Nephron progenitor cell (in vitro differentiated cells): ENCODE results near the gene ELK3.

ENCODE experiments used
- DNase-seq: peaks from one replicate; pipeline ENCODE4 v3.0.0; 2021
- H3K27ac Mint-ChIP-seq: 2 replicates; pipeline ENCODE4 v1.8.0; 2021; ENCODE audit warnings: mild to moderate bottlenecking, moderate library complexity, mixed read lengths
- H3K27me3 Mint-ChIP-seq: 2 replicates; pipeline ENCODE4 v1.8.0; 2021; ENCODE audit warnings: mild to moderate bottlenecking, low read depth, mixed read lengths; ENCODE audit not compliant: poor library complexity
- H3K36me3 Mint-ChIP-seq: 2 replicates; pipeline ENCODE4 v1.8.0; 2021; ENCODE audit warnings: low read depth, mixed read lengths
- H3K4me1 Mint-ChIP-seq: 2 replicates; pipeline ENCODE4 v1.8.0; 2021; ENCODE audit warnings: mixed read lengths
- H3K4me3 Mint-ChIP-seq: 2 replicates; pipeline ENCODE4 v1.8.0; 2021; ENCODE audit warnings: mild to moderate bottlenecking, moderate library complexity, mixed read lengths
- H3K9me3 Mint-ChIP-seq: 2 replicates; pipeline ENCODE4 v1.8.0; 2021; ENCODE audit warnings: mild to moderate bottlenecking, moderate library complexity, mixed read lengths
- TF ChIP-seq, protein P1 (sequence below): fragments of 200-600 bp; sonication (generic); IDR thresholded peaks from 2 replicates; pipeline ENCODE4 v1.5.0; 2021; ENCODE audit warnings: antibody characterized with exemption

The ELK3 gene

DNA sequence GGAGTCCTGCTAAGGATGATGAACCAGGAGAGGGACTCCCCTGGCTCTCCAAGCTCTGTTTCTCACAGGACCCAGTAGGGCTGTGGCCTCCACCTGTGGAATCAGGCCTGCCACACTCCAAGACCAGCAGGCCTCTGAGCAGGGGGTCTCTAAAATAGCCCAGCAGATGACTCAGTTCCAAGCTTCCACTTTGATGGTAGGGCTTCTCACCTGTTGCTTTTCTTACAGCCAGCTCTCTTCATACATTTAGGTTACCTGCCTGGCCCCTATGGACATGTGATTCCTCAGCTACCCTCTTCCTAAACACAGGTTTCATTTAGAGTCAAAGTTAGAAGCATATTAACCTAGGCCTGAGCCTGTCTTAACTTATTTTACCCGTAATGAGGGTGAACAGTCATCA, 26.7 kb upstream of the ELK3 start:
- Mint-ChIP-seq H3K36me3 (no peaks in the 10 kb centered on the region), H3K27ac (no peak overlapping the region), H3K4me3 (no peak overlapping the region), H3K27me3 (peaks cover 7% of the 10 kb centered on the region), H3K9me3 (no peaks in the 10 kb centered on the region), H3K4me1 (peaks cover 33% of the 10 kb centered on the region)
- no peak for DNase-seq
- TF ChIP-seq, protein P1, sequence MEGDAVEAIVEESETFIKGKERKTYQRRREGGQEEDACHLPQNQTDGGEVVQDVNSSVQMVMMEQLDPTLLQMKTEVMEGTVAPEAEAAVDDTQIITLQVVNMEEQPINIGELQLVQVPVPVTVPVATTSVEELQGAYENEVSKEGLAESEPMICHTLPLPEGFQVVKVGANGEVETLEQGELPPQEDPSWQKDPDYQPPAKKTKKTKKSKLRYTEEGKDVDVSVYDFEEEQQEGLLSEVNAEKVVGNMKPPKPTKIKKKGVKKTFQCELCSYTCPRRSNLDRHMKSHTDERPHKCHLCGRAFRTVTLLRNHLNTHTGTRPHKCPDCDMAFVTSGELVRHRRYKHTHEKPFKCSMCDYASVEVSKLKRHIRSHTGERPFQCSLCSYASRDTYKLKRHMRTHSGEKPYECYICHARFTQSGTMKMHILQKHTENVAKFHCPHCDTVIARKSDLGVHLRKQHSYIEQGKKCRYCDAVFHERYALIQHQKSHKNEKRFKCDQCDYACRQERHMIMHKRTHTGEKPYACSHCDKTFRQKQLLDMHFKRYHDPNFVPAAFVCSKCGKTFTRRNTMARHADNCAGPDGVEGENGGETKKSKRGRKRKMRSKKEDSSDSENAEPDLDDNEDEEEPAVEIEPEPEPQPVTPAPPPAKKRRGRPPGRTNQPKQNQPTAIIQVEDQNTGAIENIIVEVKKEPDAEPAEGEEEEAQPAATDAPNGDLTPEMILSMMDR, result no peak

DNA sequence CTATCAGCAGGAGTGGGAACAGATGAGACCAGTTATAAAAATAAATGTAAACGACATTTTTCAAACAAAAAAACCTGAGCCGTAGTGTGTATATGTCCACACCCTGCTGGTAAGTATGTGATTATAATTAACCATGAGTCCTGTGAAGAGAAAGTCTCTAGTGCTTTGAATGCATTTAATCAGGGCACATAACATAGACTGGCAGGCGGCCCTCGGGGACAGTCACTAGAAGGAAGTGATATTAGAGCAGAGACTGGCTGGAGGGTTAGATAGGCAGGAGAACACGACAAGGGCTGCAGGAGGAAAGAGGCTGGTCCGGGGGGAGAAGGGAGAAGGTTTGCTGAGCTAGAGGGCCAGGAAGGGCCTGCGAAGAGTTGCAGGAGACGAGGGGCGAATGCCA, 23.8 kb upstream of the ELK3 start:
- Mint-ChIP-seq H3K4me3 (no peak overlapping the region), H3K9me3 (peaks cover 7% of the 10 kb centered on the region), H3K36me3 (no peaks in the 10 kb centered on the region), H3K4me1 (peaks cover 20% of the 10 kb centered on the region), H3K27ac (peak overlapping the region; percentile 19), H3K27me3 (peaks cover 9% of the 10 kb centered on the region)
- no peak for DNase-seq
- TF ChIP-seq, protein P1, result no peak

DNA sequence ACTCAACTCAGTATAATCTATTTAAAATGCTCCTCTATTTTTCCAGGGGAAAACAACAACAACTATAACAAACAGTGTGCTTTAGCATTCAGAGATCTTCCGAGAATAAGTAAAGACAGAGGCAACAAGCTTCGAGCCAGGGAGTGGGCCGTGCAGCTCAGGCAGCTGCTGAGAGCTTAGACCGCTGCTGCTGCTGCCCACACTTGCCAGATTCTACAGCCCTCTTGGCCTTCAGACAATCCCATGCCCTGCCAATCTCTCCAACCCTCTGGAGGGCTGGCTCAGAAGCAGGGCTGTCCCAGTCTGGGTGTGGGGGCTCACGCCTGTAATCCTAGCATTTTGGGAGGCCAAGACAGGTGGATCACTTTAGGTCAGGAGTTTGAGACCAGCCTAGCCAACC, 23.4 kb upstream of the ELK3 start:
- no peak overlapping the region for H3K4me3 Mint-ChIP-seq
- no peak overlapping the region for H3K27ac Mint-ChIP-seq
- peaks cover 11% of the 10 kb centered on the region for H3K27me3 Mint-ChIP-seq
- TF ChIP-seq, protein P1, result no peak
- no peaks in the 10 kb centered on the region for H3K36me3 Mint-ChIP-seq
- H3K4me1 Mint-ChIP-seq, result peaks cover 16% of the 10 kb centered on the region
- peaks cover 7% of the 10 kb centered on the region for H3K9me3 Mint-ChIP-seq
- DNase-seq, result no peak

DNA sequence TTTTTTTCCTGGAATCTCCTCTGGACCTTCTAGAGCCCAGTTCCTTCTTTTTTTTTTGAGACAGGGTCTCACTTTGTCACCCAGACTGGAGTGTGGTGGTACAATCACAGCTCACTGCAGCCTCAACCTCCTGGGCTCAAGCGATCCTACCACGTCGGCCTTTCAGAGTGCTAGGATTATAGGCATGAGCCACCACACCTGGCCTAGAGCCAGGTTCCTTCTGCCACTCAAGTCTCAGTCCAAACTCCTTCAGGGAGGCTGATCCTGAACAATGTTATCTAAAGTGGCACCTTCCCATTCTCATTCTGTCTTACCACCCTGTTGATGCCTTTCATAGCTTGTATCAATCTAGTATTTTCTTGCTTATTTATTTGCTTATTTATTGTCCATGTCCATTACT, 22.3 kb upstream of the ELK3 start:
- H3K4me1 Mint-ChIP-seq, result peaks cover 6% of the 10 kb centered on the region
- TF ChIP-seq, protein P1, result no peak
- DNase-seq, result no peak
- H3K27ac Mint-ChIP-seq, result no peak overlapping the region
- no peak overlapping the region for H3K4me3 Mint-ChIP-seq
- H3K27me3 Mint-ChIP-seq, result peaks cover 14% of the 10 kb centered on the region
- H3K9me3 Mint-ChIP-seq, result peaks cover 18% of the 10 kb centered on the region
- H3K36me3 Mint-ChIP-seq, result no peaks in the 10 kb centered on the region

DNA sequence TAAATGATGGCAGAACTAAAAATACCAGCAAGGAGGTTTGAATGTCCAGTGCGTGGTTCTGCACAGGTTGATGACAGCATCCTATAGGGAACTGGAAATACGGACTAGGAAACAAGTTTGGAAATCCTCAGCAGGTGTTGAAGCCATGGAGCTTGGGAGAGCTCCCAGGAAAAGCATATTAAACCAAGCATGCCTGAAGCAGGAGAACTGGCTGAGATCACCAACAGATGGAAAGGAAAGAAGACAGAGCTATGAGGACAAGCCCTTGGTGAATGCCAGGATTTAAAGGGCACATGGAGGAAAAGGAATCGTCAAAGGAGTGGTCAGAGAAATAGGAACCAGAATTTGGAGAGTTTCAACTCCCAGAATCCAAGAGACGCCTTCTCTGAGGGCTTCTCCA, 21.2 kb upstream of the ELK3 start:
- no peak for DNase-seq
- H3K27me3 Mint-ChIP-seq, result peaks cover 14% of the 10 kb centered on the region
- H3K9me3 Mint-ChIP-seq, result peaks cover 19% of the 10 kb centered on the region
- H3K4me1 Mint-ChIP-seq, result peaks cover 6% of the 10 kb centered on the region
- H3K27ac Mint-ChIP-seq, result no peak overlapping the region
- no peak overlapping the region for H3K4me3 Mint-ChIP-seq
- TF ChIP-seq, protein P1, result no peak
- no peaks in the 10 kb centered on the region for H3K36me3 Mint-ChIP-seq

DNA sequence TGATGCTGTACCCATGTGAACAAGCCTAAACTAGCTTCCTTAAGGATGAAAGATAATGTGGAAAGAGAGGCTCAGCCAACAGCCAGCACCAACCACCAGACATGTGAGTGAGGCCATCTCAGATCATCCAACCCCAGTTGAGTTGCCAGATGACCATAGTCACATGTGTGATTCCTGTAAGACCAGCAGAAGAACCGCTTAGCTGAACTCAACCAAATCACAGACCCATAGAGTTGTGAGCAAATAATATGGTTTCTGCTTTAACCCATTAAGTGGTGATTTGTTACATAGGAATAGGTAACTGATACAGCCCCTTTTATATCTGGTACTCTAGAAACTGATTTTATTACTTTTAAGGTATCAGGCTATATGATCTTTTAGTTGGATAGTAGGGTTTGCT, 17.6 kb upstream of the ELK3 start:
- H3K4me3 Mint-ChIP-seq, result no peak overlapping the region
- H3K27me3 Mint-ChIP-seq, result peaks cover 14% of the 10 kb centered on the region
- no peak overlapping the region for H3K27ac Mint-ChIP-seq

More for the DNA sequence above, 17.6 kb upstream of the ELK3 start:
- H3K4me1 Mint-ChIP-seq, result no peaks in the 10 kb centered on the region
- TF ChIP-seq, protein P1, result no peak
- no peak for DNase-seq
- H3K36me3 Mint-ChIP-seq, result peaks cover 4% of the 10 kb centered on the region
- peaks cover 30% of the 10 kb centered on the region for H3K9me3 Mint-ChIP-seq
